ENCODE data around the gene TBC1D8. TPM values are rescaled to one million over a fixed set of nuclear protein-coding genes. Genes with fewer than 3 reads are reported as not detected.
"Not testable (repeated sequence)": the region's sequence is repeated elsewhere in the genome, so short reads cannot be mapped to it uniquely, and the experiment has no call there.

The TBC1D8 gene
- total RNA-seq, 1 donor from 2014 or later: 72.1 TPM

- no peak for DNase-seq (ENCODE audit: low spot score)
These were observed 86.7 kb downstream of the TBC1D8 start for GRCh38 chr2:101064505-101064867.

GRCh38 chr2:101064125-101064502 is 87.1 kb downstream of the TBC1D8 start:
- no peak for DNase-seq (ENCODE audit: low spot score)

GRCh38 chr2:101063352-101064124 is 87.6 kb downstream of the TBC1D8 start:
- peak; percentile 31 for DNase-seq (ENCODE audit: low spot score)

- DNase-seq (ENCODE audit: low spot score): no peak
These were observed 92.8 kb downstream of the TBC1D8 start for GRCh38 chr2:101058386-101058785.

- DNase-seq (ENCODE audit: low spot score): no peak
These were observed 93.9 kb downstream of the TBC1D8 start for GRCh38 chr2:101057051-101057933.

GRCh38 chr2:101053117-101053516 is 98.1 kb downstream of the TBC1D8 start:
- no peak for DNase-seq (ENCODE audit: low spot score)

GRCh38 chr2:101052147-101052546 is 99.0 kb downstream of the TBC1D8 start:
- no peak for DNase-seq (ENCODE audit: low spot score)

- not testable (repeated sequence) for DNase-seq (ENCODE audit: low spot score)
These were observed 100.3 kb downstream of the TBC1D8 start for GRCh38 chr2:101050886-101051285.

GRCh38 chr2:101048756-101049155 is 102.4 kb downstream of the TBC1D8 start:
- DNase-seq (ENCODE audit: low spot score): no peak

- DNase-seq (ENCODE audit: low spot score): no peak
These were observed 103.4 kb downstream of the TBC1D8 start for GRCh38 chr2:101047774-101048173.

GRCh38 chr2:101047075-101047766 is 104.0 kb downstream of the TBC1D8 start:
- peak; percentile 25 for DNase-seq (ENCODE audit: low spot score)

- DNase-seq (ENCODE audit: low spot score): no peak
These were observed 105.9 kb downstream of the TBC1D8 start for GRCh38 chr2:101045330-101045729.

- no peak for DNase-seq (ENCODE audit: low spot score)
These were observed 109.8 kb downstream of the TBC1D8 start for GRCh38 chr2:101041413-101041812.

- no peak for DNase-seq (ENCODE audit: low spot score)
These were observed 110.4 kb downstream of the TBC1D8 start for GRCh38 chr2:101040761-101041160.

GRCh38 chr2:101040072-101040471 is 111.1 kb downstream of the TBC1D8 start:
- no peak for DNase-seq (ENCODE audit: low spot score)

GRCh38 chr2:101038455-101039255 is 112.5 kb downstream of the TBC1D8 start:
- no peak for DNase-seq (ENCODE audit: low spot score)

- no peak for DNase-seq (ENCODE audit: low spot score)
These were observed 113.9 kb downstream of the TBC1D8 start for GRCh38 chr2:101037161-101037755.

- no peak for DNase-seq (ENCODE audit: low spot score)
These were observed 114.6 kb downstream of the TBC1D8 start for GRCh38 chr2:101036562-101036961.

- no peak for DNase-seq (ENCODE audit: low spot score)
These were observed 119.0 kb downstream of the TBC1D8 start for GRCh38 chr2:101032084-101032776.

- no peak for DNase-seq (ENCODE audit: low spot score)
These were observed 120.2 kb downstream of the TBC1D8 start for GRCh38 chr2:101030866-101031554.

All from mucosa of gallbladder (tissue), 1 donor.